ENCODE data around the gene FLRT1.

The FLRT1 gene

GRCh38 chr11:64064374-64065140 lies 28.8 kb downstream of the FLRT1 start:
- Histone ChIP-seq H3K27me3 (ENCODE audit: control insufficient read depth in 1 of 2, insufficient read depth in 2 of 2, low read length in 2 of 2) (peaks cover 7 to 8% of the 10 kb centered on the region in 2 donors), H3K27ac (ENCODE audit: low read depth, low read length) (no peak overlapping the region), H3K4me1 (ENCODE audit: control insufficient read depth in 1 of 2, insufficient read depth in 2 of 2, low read length in 2 of 2) (peaks cover 6% of the 10 kb centered on the region in 2 donors), H3K36me3 (ENCODE audit: control insufficient read depth in 1 of 2, insufficient read depth in 2 of 2, low read length in 2 of 2) (no peaks in the 10 kb centered on the region), H3K4me3 (ENCODE audit: low read depth in 1 of 2, low read length in 2 of 2) (no peak overlapping the region), H3K9ac (ENCODE audit: low read depth in 1 of 2, low read length in 2 of 2) (no peak overlapping the region), H3K9me3 (ENCODE audit: control insufficient read depth in 1 of 2, low read length in 2 of 2) (no peaks in the 10 kb centered on the region)

GRCh38 chr11:64065141-64065465 lies 29.4 kb downstream of the FLRT1 start:
- Histone ChIP-seq H3K4me3 (ENCODE audit: low read depth in 1 of 2, low read length in 2 of 2) (no peak overlapping the region), H3K27ac (ENCODE audit: low read depth, low read length) (no peak overlapping the region), H3K4me1 (ENCODE audit: control insufficient read depth in 1 of 2, insufficient read depth in 2 of 2, low read length in 2 of 2) (peaks cover 6% of the 10 kb centered on the region in 2 donors), H3K9ac (ENCODE audit: low read depth in 1 of 2, low read length in 2 of 2) (no peak overlapping the region), H3K27me3 (ENCODE audit: control insufficient read depth in 1 of 2, insufficient read depth in 2 of 2, low read length in 2 of 2) (peaks cover 7 to 8% of the 10 kb centered on the region in 2 donors), H3K9me3 (ENCODE audit: control insufficient read depth in 1 of 2, low read length in 2 of 2) (no peaks in the 10 kb centered on the region), H3K36me3 (ENCODE audit: control insufficient read depth in 1 of 2, insufficient read depth in 2 of 2, low read length in 2 of 2) (no peaks in the 10 kb centered on the region)

GRCh38 chr11:64065712-64066111 lies 30.0 kb downstream of the FLRT1 start:
- no peak overlapping the region for H3K4me3 ChIP-seq (ENCODE audit: low read depth in 1 of 2, low read length in 2 of 2)
- H3K27me3 ChIP-seq (ENCODE audit: control insufficient read depth in 1 of 2, insufficient read depth in 2 of 2, low read length in 2 of 2), result peaks cover 7 to 8% of the 10 kb centered on the region in 2 donors
- H3K27ac ChIP-seq (ENCODE audit: low read depth, low read length), result no peak overlapping the region
- H3K9me3 ChIP-seq (ENCODE audit: control insufficient read depth in 1 of 2, low read length in 2 of 2), result no peaks in the 10 kb centered on the region
- peaks cover 6% of the 10 kb centered on the region in 2 donors for H3K4me1 ChIP-seq (ENCODE audit: control insufficient read depth in 1 of 2, insufficient read depth in 2 of 2, low read length in 2 of 2)
- H3K9ac ChIP-seq (ENCODE audit: low read depth in 1 of 2, low read length in 2 of 2), result no peak overlapping the region
- no peaks in the 10 kb centered on the region for H3K36me3 ChIP-seq (ENCODE audit: control insufficient read depth in 1 of 2, insufficient read depth in 2 of 2, low read length in 2 of 2)

DNA sequence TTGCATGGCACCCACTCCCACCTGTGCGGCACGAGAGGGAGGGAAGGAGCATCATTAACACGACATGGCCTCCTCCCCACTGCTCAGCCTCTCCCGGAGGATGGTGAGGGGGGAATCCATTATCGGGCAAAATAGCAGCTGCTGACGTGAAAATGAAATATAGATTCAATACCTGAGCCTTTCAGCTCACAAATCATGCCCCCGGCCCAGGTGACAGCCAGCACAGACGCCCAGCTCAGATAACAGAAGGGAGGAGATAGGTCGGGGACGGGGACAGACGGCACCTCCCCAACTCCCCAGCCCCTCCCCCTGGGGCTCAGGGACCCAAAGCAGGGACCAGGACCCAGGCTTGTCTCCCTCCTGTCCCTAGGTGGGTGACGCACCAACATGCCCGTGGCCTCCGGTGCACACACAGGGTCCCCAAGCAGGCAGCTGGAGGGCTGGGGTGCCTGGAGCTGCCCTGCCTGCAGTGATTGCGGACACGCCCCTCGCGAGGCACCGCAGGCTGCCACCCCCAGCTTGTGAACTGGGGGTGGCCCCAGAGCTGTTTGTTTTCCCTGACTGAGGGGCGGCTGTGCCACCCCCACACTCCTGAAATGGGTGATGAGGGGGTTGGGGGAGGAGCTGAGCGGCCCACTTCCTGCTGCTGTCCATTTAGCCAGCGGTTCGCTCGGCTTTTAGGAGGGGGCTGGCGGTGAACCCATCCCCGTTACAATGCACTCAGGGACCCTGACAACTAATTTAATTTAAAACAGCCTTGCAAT lies 31.7 kb downstream of the FLRT1 start:
- Histone ChIP-seq H3K9me3 (ENCODE audit: control insufficient read depth in 1 of 2, low read length in 2 of 2) (no peaks in the 10 kb centered on the region), H3K36me3 (ENCODE audit: control insufficient read depth in 1 of 2, insufficient read depth in 2 of 2, low read length in 2 of 2) (no peaks in the 10 kb centered on the region), H3K9ac (ENCODE audit: low read depth in 1 of 2, low read length in 2 of 2) (no peak overlapping the region), H3K4me3 (ENCODE audit: low read depth in 1 of 2, low read length in 2 of 2) (no peak overlapping the region), H3K4me1 (ENCODE audit: control insufficient read depth in 1 of 2, insufficient read depth in 2 of 2, low read length in 2 of 2) (no peaks in the 10 kb centered on the region), H3K27me3 (ENCODE audit: control insufficient read depth in 1 of 2, insufficient read depth in 2 of 2, low read length in 2 of 2) (peaks cover under 1 to 3% of the 10 kb centered on the region in 2 donors), H3K27ac (ENCODE audit: low read depth, low read length) (no peak overlapping the region)

GRCh38 chr11:64068705-64069400 lies 33.1 kb downstream of the FLRT1 start:
- no peaks in the 10 kb centered on the region for H3K27me3 ChIP-seq (ENCODE audit: control insufficient read depth in 1 of 2, insufficient read depth in 2 of 2, low read length in 2 of 2)
- no peak overlapping the region for H3K4me3 ChIP-seq (ENCODE audit: low read depth in 1 of 2, low read length in 2 of 2)
- H3K4me1 ChIP-seq (ENCODE audit: control insufficient read depth in 1 of 2, insufficient read depth in 2 of 2, low read length in 2 of 2), result no peaks in the 10 kb centered on the region
- H3K9ac ChIP-seq (ENCODE audit: low read depth in 1 of 2, low read length in 2 of 2), result no peak overlapping the region
- H3K36me3 ChIP-seq (ENCODE audit: control insufficient read depth in 1 of 2, insufficient read depth in 2 of 2, low read length in 2 of 2), result no peaks in the 10 kb centered on the region
- no peaks in the 10 kb centered on the region for H3K9me3 ChIP-seq (ENCODE audit: control insufficient read depth in 1 of 2, low read length in 2 of 2)
- no peak overlapping the region for H3K27ac ChIP-seq (ENCODE audit: low read depth, low read length)

DNA sequence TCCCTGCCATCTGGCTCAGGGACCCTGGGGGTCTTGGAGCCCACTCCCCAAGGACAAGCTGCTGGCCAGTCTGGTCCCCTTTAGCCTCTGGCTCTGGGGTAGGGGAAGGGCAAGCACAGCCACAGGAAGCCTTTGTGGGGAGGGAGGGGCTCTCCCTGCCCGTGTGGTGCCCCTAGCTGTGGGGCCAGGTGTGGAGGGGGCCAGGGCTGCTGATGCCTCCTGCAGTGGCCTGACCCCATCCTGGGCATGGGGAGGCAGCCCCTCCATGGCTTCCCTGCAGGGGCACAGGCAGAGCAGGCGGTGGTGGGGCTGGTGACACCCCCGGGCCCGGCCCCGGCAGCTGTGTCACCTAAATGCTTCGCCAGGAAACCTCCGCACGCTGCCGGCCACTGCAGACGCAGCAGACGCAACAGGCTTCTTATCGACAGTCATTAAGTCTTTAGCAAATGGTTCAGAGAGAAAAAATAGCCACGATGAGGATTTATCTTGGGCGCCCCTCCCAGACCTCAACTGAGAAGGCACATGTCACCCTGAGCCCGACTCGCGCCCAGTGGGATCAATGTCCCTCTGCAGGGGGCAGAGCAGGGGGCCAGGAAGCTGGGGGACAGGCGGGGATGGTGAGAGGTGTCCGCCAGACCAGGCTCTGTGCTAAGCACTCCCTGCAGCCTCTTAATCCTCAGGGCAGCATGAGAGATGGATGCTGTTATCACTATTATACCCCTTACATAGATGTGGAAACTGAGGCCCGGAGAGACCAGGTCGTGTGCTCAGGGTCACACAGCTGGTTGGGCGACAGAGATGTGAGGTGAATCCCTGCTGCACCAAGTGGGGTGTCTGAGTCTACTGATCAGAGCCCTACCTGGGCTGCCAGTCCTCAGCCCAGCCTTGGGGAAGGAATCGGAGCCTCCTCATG lies 33.9 kb downstream of the FLRT1 start:
- no peaks in the 10 kb centered on the region for H3K27me3 ChIP-seq (ENCODE audit: control insufficient read depth in 1 of 2, insufficient read depth in 2 of 2, low read length in 2 of 2)
- no peak overlapping the region for H3K9ac ChIP-seq (ENCODE audit: low read depth in 1 of 2, low read length in 2 of 2)
- H3K4me1 ChIP-seq (ENCODE audit: control insufficient read depth in 1 of 2, insufficient read depth in 2 of 2, low read length in 2 of 2), result no peaks in the 10 kb centered on the region
- H3K4me3 ChIP-seq (ENCODE audit: low read depth in 1 of 2, low read length in 2 of 2), result no peak overlapping the region
- no peaks in the 10 kb centered on the region for H3K36me3 ChIP-seq (ENCODE audit: control insufficient read depth in 1 of 2, insufficient read depth in 2 of 2, low read length in 2 of 2)
- H3K9me3 ChIP-seq (ENCODE audit: control insufficient read depth in 1 of 2, low read length in 2 of 2), result no peaks in the 10 kb centered on the region
- no peak overlapping the region for H3K27ac ChIP-seq (ENCODE audit: low read depth, low read length)

- Histone ChIP-seq H3K4me3 (ENCODE audit: low read depth in 1 of 2, low read length in 2 of 2) (no peak overlapping the region), H3K9me3 (ENCODE audit: control insufficient read depth in 1 of 2, low read length in 2 of 2) (no peaks in the 10 kb centered on the region), H3K27me3 (ENCODE audit: control insufficient read depth in 1 of 2, insufficient read depth in 2 of 2, low read length in 2 of 2) (no peaks in the 10 kb centered on the region), H3K27ac (ENCODE audit: low read depth, low read length) (no peak overlapping the region), H3K9ac (ENCODE audit: low read depth in 1 of 2, low read length in 2 of 2) (no peak overlapping the region), H3K4me1 (ENCODE audit: control insufficient read depth in 1 of 2, insufficient read depth in 2 of 2, low read length in 2 of 2) (no peaks in the 10 kb centered on the region), H3K36me3 (ENCODE audit: control insufficient read depth in 1 of 2, insufficient read depth in 2 of 2, low read length in 2 of 2) (no peaks in the 10 kb centered on the region)
Observed at GRCh38 chr11:64070314-64070681, 34.6 kb downstream of the FLRT1 start.

DNA sequence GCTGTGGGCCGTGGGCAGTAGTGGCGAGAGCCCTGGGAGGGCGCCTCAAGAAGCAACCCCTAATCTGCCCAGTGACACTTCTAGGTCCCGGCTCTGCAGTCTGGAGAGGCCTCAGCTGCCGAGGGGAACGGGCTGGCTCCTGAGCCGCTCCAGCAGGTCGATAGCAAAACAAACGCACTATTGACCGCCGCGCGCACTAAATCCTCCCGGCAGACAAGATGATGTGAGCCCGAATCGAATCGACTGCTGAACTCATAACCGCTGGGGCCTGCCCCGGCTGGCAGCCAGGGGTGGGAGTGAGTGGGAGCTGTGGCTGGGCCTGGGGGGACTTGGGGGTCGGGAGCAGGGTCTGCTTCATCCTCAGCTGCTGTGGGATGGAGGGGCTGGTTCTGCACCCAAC lies 36.1 kb downstream of the FLRT1 start:
- Histone ChIP-seq H3K36me3 (ENCODE audit: control insufficient read depth in 1 of 2, insufficient read depth in 2 of 2, low read length in 2 of 2) (no peaks in the 10 kb centered on the region), H3K4me1 (ENCODE audit: control insufficient read depth in 1 of 2, insufficient read depth in 2 of 2, low read length in 2 of 2) (no peaks in the 10 kb centered on the region), H3K4me3 (ENCODE audit: low read depth in 1 of 2, low read length in 2 of 2) (no peak overlapping the region), H3K27me3 (ENCODE audit: control insufficient read depth in 1 of 2, insufficient read depth in 2 of 2, low read length in 2 of 2) (no peaks in the 10 kb centered on the region), H3K9me3 (ENCODE audit: control insufficient read depth in 1 of 2, low read length in 2 of 2) (no peaks in the 10 kb centered on the region), H3K9ac (ENCODE audit: low read depth in 1 of 2, low read length in 2 of 2) (no peak overlapping the region), H3K27ac (ENCODE audit: low read depth, low read length) (no peak overlapping the region)

DNA sequence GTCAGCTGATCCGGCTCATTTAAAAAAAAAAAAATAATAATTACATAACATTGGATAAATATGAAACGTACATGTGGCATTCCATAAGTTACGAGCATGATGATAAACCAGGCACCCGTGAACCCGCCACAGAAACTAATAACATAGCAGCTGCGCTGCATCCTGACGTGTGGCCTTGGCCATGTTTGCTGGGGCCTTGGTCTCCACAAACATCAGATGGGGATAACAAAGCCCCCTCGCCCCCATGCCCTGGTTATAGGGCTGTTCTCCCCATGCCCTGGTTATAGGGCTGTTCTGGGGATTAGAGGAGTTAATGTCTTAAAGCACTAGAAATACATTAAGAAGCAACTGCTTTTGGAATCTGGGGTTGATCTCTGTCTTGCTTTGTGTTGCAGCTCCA lies 36.7 kb downstream of the FLRT1 start:
- no peaks in the 10 kb centered on the region for H3K9me3 ChIP-seq (ENCODE audit: control insufficient read depth in 1 of 2, low read length in 2 of 2)
- H3K4me3 ChIP-seq (ENCODE audit: low read depth in 1 of 2, low read length in 2 of 2), result no peak overlapping the region
- H3K36me3 ChIP-seq (ENCODE audit: control insufficient read depth in 1 of 2, insufficient read depth in 2 of 2, low read length in 2 of 2), result no peaks in the 10 kb centered on the region
- H3K9ac ChIP-seq (ENCODE audit: low read depth in 1 of 2, low read length in 2 of 2), result no peak overlapping the region
- no peak overlapping the region for H3K27ac ChIP-seq (ENCODE audit: low read depth, low read length)
- H3K27me3 ChIP-seq (ENCODE audit: control insufficient read depth in 1 of 2, insufficient read depth in 2 of 2, low read length in 2 of 2), result no peaks in the 10 kb centered on the region
- H3K4me1 ChIP-seq (ENCODE audit: control insufficient read depth in 1 of 2, insufficient read depth in 2 of 2, low read length in 2 of 2), result no peaks in the 10 kb centered on the region

All from duodenal mucosa (tissue), 2 donors.